Ramos (cell line): Measurements from ENCODE around the gene IL5RA.

Source experiments
- in situ Hi-C: fragments of 300-500 bp; cut with MboI; formaldehyde crosslinking; loops from one replicate; pipeline ENCODE4 v1.14.3; 2022; ENCODE audit warnings: low sequenced_read_pairs; ENCODE audit not compliant: unreplicated experiment

The IL5RA gene

GRCh38 chr3:3110299-3110630 is at the start of gene IL5RA:
IL5RA (minus strand) TSS chr3:3110374; CDS start chr3:3104984, 5,390 bp downstream.
- in situ Hi-C loops, result no loop called here

- in situ Hi-C loops, result no loop called here
Observed at GRCh38 chr3:3157484-3157883, 47.3 kb upstream of the IL5RA start.

- in situ Hi-C loops, result no loop called here
Observed at GRCh38 chr3:3154879-3155610, 44.9 kb upstream of the IL5RA start.

GRCh38 chr3:3151513-3151912 is 41.3 kb upstream of the IL5RA start:
- in situ Hi-C loops, result no loop called here

- in situ Hi-C loops, result no loop called here
Observed at GRCh38 chr3:3149560-3149959, 39.4 kb upstream of the IL5RA start.

- in situ Hi-C loops, result no loop called here
Observed at GRCh38 chr3:3145831-3146230, 35.7 kb upstream of the IL5RA start.

- in situ Hi-C loops, result no loop called here
Observed at GRCh38 chr3:3141939-3142338, 31.8 kb upstream of the IL5RA start.

GRCh38 chr3:3137526-3137925 is 27.4 kb upstream of the IL5RA start:
- in situ Hi-C loops, result no loop called here

- in situ Hi-C loops, result no loop called here
Observed at GRCh38 chr3:3134750-3135448, 24.7 kb upstream of the IL5RA start.

- in situ Hi-C loops, result no loop called here
Observed at GRCh38 chr3:3133500-3133899, 23.3 kb upstream of the IL5RA start.

GRCh38 chr3:3129579-3129978 is 19.4 kb upstream of the IL5RA start:
- in situ Hi-C loops, result no loop called here

GRCh38 chr3:3127432-3128010 is 17.3 kb upstream of the IL5RA start:
- in situ Hi-C loops, result no loop called here

- in situ Hi-C loops, result no loop called here
Observed at GRCh38 chr3:3126477-3127431, 16.6 kb upstream of the IL5RA start, which contains the start of gene TRNT1. TRNT1 (plus strand) TSS chr3:3126940; CDS start chr3:3129041, 2,101 bp downstream.

GRCh38 chr3:3125977-3126376 is 15.8 kb upstream of the IL5RA start:
- in situ Hi-C loops, result no loop called here

GRCh38 chr3:3119393-3119851 is 9.2 kb upstream of the IL5RA start:
- in situ Hi-C loops, result no loop called here

- in situ Hi-C loops, result no loop called here
Observed at GRCh38 chr3:3117651-3118050, 7.5 kb upstream of the IL5RA start.

- in situ Hi-C loops, result no loop called here
Observed at GRCh38 chr3:3113042-3113709, 3.0 kb upstream of the IL5RA start.

- in situ Hi-C loops, result no loop called here
Observed at GRCh38 chr3:3110749-3111361, 681 bp upstream of the IL5RA start.
